Ishikawa (cell line): ENCODE results near the gene SNAPC2.

ENCODE experiments used
- CEBPB ChIP-seq: IDR thresholded peaks from 2 replicates; pipeline ENCODE4 v1.6.1; 2012
- CREB1 ChIP-seq: IDR thresholded peaks from 2 replicates; pipeline ENCODE4 v1.6.1; 2012; ENCODE audit warnings: low read depth
- EGR1 ChIP-seq: IDR thresholded peaks from 2 replicates; pipeline ENCODE4 v1.6.1; 2012
- EP300 ChIP-seq: IDR thresholded peaks from 2 replicates; pipeline ENCODE4 v1.6.1; 2012; ENCODE audit warnings: borderline replicate concordance
- FOXM1 ChIP-seq: IDR thresholded peaks from 2 replicates; pipeline ENCODE4 v1.6.1; 2012; ENCODE audit warnings: low read depth, borderline replicate concordance
- MAX ChIP-seq: IDR thresholded peaks from 2 replicates; pipeline ENCODE4 v1.6.1; 2012
- NFIC ChIP-seq: IDR thresholded peaks from 2 replicates; pipeline ENCODE4 v1.6.1; 2012
- RAD21 ChIP-seq: IDR thresholded peaks from 2 replicates; pipeline ENCODE4 v1.6.1; 2012; ENCODE audit warnings: low read depth
- REST ChIP-seq: IDR thresholded peaks from 2 replicates; pipeline ENCODE4 v1.6.1; 2012; ENCODE audit warnings: low read depth, mild to moderate bottlenecking
- TAF1 ChIP-seq: IDR thresholded peaks from 2 replicates; pipeline ENCODE4 v1.6.1; 2012; ENCODE audit warnings: low read depth, mild to moderate bottlenecking
- TCF12 ChIP-seq: IDR thresholded peaks from 2 replicates; pipeline ENCODE4 v1.6.1; 2012; ENCODE audit warnings: low read depth
- TEAD4 ChIP-seq: IDR thresholded peaks from 2 replicates; pipeline ENCODE4 v1.6.1; 2012
- USF1 ChIP-seq: IDR thresholded peaks from 2 replicates; pipeline ENCODE4 v1.6.1; 2012
- YY1 ChIP-seq: IDR thresholded peaks from 2 replicates; pipeline ENCODE4 v1.6.1; 2012; ENCODE audit warnings: low read depth
- ZBTB7A ChIP-seq: IDR thresholded peaks from 2 replicates; pipeline ENCODE4 v1.6.1; 2012; ENCODE audit warnings: low read depth

SNAPC2 gene

GRCh38 chr19:7970716-7971448 is 50.7 kb downstream of the SNAPC2 start:
- TF ChIP-seq RAD21, result peak; percentile 72
- no peak for TF ChIP-seq CEBPB

DNA sequence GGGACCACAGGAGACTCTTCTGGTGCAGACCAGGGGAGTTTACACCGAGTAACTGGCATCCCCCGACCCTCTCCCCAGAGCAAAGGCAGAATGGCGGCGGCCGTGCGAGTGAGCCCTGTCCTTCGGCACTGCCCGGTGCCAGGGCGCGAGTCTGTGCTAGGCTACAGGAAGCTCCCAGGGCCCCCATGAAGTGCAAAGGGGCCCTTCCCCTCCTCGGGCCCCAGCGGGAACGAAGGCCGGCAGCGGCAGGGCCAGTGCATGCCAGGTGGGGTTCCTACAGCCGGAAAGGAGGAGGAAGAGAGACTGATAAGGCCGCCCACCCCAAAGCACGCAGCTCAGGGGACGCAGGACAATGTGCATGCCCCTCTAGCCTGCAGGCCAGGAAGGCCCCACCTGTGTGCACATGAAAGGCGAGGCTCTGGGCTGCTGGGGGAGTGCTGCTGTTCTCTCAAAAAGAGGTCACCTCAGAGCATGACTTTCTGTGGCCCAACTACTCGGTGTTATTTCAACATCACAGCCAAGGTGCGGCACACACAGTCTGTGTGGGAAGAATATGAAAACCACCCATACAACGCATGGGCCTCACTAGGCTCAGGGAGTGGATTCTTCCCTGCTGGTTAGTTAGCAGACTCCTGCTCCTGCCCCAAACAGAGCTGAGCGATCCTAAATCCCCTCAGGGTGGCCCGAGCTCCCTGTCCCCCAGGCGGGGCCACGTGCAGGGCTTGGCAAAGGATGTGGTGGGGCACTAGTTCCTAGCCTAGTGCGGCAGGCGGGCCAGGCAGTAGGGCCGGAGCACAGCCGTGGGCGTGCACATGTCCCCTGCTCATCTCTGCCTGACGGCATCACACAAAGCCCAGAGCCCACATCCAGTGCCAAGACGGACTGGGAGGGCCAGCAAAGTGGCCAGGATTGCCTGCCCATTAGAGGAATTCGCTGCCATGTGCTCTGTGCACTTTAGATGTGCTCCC is 51.7 kb downstream of the SNAPC2 start:
- TF ChIP-seq TEAD4 (no peak), EGR1 (no peak), ZBTB7A (no peak), EP300 (no peak), YY1 (no peak), MAX (no peak), CEBPB (no peak), REST (no peak), TCF12 (no peak), RAD21 (no peak), USF1 (no peak), FOXM1 (no peak), NFIC (no peak), TAF1 (no peak), CREB1 (no peak)
